H1 (cell line): ENCODE results near the gene CADM2. TPM values are rescaled to one million over a fixed set of nuclear protein-coding genes. Genes with fewer than 3 reads are reported as not detected.

ENCODE experiments used
- CTCF ChIA-PET: fragments of 300-600 bp; sonication (Branson Sonifier 250); formaldehyde crosslinking; loops from one replicate; lab custom pipeline; 2021; ENCODE audit not compliant: partially characterized antibody; lab: Charles Lee
- POLR2A ChIA-PET: fragments of 300-600 bp; sonication (Branson Sonifier 250); formaldehyde crosslinking; loops from one replicate; lab custom pipeline; 2021; ENCODE audit warnings: inconsistent platforms; ENCODE audit not compliant: partially characterized antibody; lab: Charles Lee
- DNase-seq, 2 experiments: peaks; one replicate each; pipeline versions ENCODE4 v3.0.0 to v3.0.0-alpha.2; 2010 to 2022; ENCODE audit warnings: low spot score in 2 of 2, low read depth in 1 of 2, mixed read lengths in 1 of 2
- FAIRE-seq: peaks from 2 replicates; lab custom pipeline; 2011; peaks lifted over from hg19 to GRCh38; lab: Jason Lieb, UNC
- H2AFZ ChIP-seq: 2 replicates; pipeline ENCODE4 v1.8.1; 2012; ENCODE audit warnings: low read length, inconsistent platforms
- H2AK5ac ChIP-seq: 2 replicates; pipeline ENCODE4 v1.6.1; 2013; ENCODE audit warnings: low read depth, low read length
- H2BK120ac ChIP-seq: replicated peaks from 2 replicates; pipeline ENCODE3; 2013; ENCODE audit warnings: low read depth, low read length, inconsistent platforms
- H2BK12ac ChIP-seq: 2 replicates; pipeline ENCODE4 v1.6.1; 2013; ENCODE audit warnings: low read depth, low read length
- H2BK15ac ChIP-seq: 2 replicates; pipeline ENCODE4 v1.6.1; 2013; ENCODE audit warnings: low read length
- H2BK20ac ChIP-seq: 2 replicates; pipeline ENCODE4 v1.6.1; 2013; ENCODE audit warnings: low read length
- H2BK5ac ChIP-seq: 2 replicates; pipeline ENCODE4 v1.6.1; 2013; ENCODE audit warnings: low read depth, low read length
- H3K14ac ChIP-seq: 2 replicates; pipeline ENCODE4 v1.6.1; 2013; ENCODE audit warnings: inconsistent platforms; ENCODE audit not compliant: insufficient read length
- H3K18ac ChIP-seq: 2 replicates; pipeline ENCODE4 v1.6.1; 2013; ENCODE audit warnings: low read length; ENCODE audit errors: extremely low read depth
- H3K23ac ChIP-seq: 2 replicates; pipeline ENCODE4 v1.6.1; 2013; ENCODE audit warnings: inconsistent platforms; ENCODE audit not compliant: insufficient read length
- H3K23me2 ChIP-seq: 2 replicates; pipeline ENCODE4 v1.6.1; 2013; ENCODE audit warnings: low read depth, low read length
- H3K27ac ChIP-seq: 2 replicates; pipeline ENCODE4 v1.6.1; 2011; ENCODE audit warnings: low read depth, low read length, inconsistent platforms
- H3K27me3 ChIP-seq, 4 experiments: replicated peaks in 1 of 4; 1 replicate in 1 of 4; 2 replicates in 3 of 4; pipeline versions ENCODE4 v1.6.1 to v1.8.1; 2011 to 2013; ENCODE audit warnings: low read length in 3 of 4, mild to moderate bottlenecking in 3 of 4, inconsistent platforms in 2 of 4, mixed read lengths in 2 of 4, moderate library complexity in 1 of 4; ENCODE audit not compliant: control insufficient read depth in 3 of 4, insufficient read depth in 3 of 4; ENCODE audit errors: extremely low read depth in 1 of 4
- H3K36me3 ChIP-seq, 4 experiments: 2 replicates each; pipeline versions ENCODE4 v1.6.1 to v1.8.1; 2011 to 2013; ENCODE audit warnings: mild to moderate bottlenecking in 4 of 4, low read length in 3 of 4, moderate library complexity in 2 of 4, control low read depth in 1 of 4, inconsistent platforms in 1 of 4; ENCODE audit not compliant: insufficient read depth in 4 of 4, control insufficient read depth in 2 of 4
- H3K4ac ChIP-seq: replicated peaks from 2 replicates; pipeline ENCODE3; 2013; ENCODE audit warnings: low read length, low read depth, mixed read lengths, inconsistent platforms; ENCODE audit not compliant: insufficient read length
- H3K4me1 ChIP-seq, 4 experiments: replicated peaks in 1 of 4; 1 replicate in 1 of 4; 2 replicates in 3 of 4; pipeline versions ENCODE4 v1.6.1 to v1.8.1; 2011 to 2013; ENCODE audit warnings: low read length in 3 of 4, inconsistent platforms in 2 of 4, mixed read lengths in 1 of 4; ENCODE audit not compliant: insufficient read depth in 4 of 4, control insufficient read depth in 3 of 4
- H3K4me2 ChIP-seq, 2 experiments: 2 replicates each; pipeline versions ENCODE4 v1.6.1 to v1.8.1; 2011 to 2013; ENCODE audit warnings: low read depth in 2 of 2, low read length in 2 of 2, control low read depth in 1 of 2, inconsistent platforms in 1 of 2, mild to moderate bottlenecking in 1 of 2; ENCODE audit not compliant: insufficient read depth in 1 of 2
- H3K4me3 ChIP-seq, 4 experiments: fragments of 200-600, 300-600 bp in 1 of 4; sonication (generic), shearing (Covaris generic), sonication (Bioruptor Twin) in 1 of 4; 2 replicates each; pipeline versions ENCODE4 v1.5.1 to v1.8.1; 2011 to 2016; ENCODE audit warnings: low read length in 4 of 4, low read depth in 3 of 4, control low read depth in 2 of 4, inconsistent platforms in 2 of 4, mild to moderate bottlenecking in 2 of 4, mixed read lengths in 1 of 4, moderate library complexity in 1 of 4; ENCODE audit not compliant: insufficient read depth in 2 of 4; ENCODE audit errors: extremely low read depth in 1 of 4
- H3K56ac ChIP-seq: replicated peaks from 2 replicates; pipeline ENCODE3; 2013; ENCODE audit warnings: low read depth, mild to moderate bottlenecking, mixed read lengths, low read length, inconsistent platforms; ENCODE audit not compliant: insufficient read length
- H3K79me1 ChIP-seq: 2 replicates; pipeline ENCODE4 v1.6.1; 2013; ENCODE audit warnings: low read depth, low read length, control low read depth
- H3K79me2 ChIP-seq, 2 experiments: 2 replicates each; pipeline versions ENCODE4 v1.6.1 to v1.8.1; 2012 to 2013; ENCODE audit warnings: low read length in 2 of 2, mild to moderate bottlenecking in 2 of 2, inconsistent platforms in 1 of 2; ENCODE audit not compliant: insufficient read depth in 2 of 2, control insufficient read depth in 1 of 2
- H3K9ac ChIP-seq, 4 experiments: replicated peaks in 1 of 4; 1 replicate in 1 of 4; 2 replicates in 3 of 4; pipeline versions ENCODE4 v1.6.1 to v1.8.1; 2011 to 2013; ENCODE audit warnings: low read depth in 3 of 4, low read length in 3 of 4, control low read depth in 2 of 4, mild to moderate bottlenecking in 2 of 4, moderate library complexity in 2 of 4, inconsistent platforms in 1 of 4; ENCODE audit errors: extremely low read depth in 1 of 4
- H3K9me3 ChIP-seq, 2 experiments: 2 replicates each; pipeline versions ENCODE4 v1.6.1 to v1.8.1; 2012 to 2013; ENCODE audit warnings: mild to moderate bottlenecking in 2 of 2, moderate library complexity in 2 of 2, control low read depth in 1 of 2, inconsistent platforms in 1 of 2, low read depth in 1 of 2, low read length in 1 of 2, mixed read lengths in 1 of 2; ENCODE audit not compliant: insufficient read depth in 2 of 2
- H4K20me1 ChIP-seq, 2 experiments: replicated peaks in 1 of 2; 2 replicates each; pipeline versions ENCODE3 to v1.8.1; 2011 to 2013; ENCODE audit warnings: inconsistent platforms in 2 of 2, low read length in 2 of 2, mild to moderate bottlenecking in 1 of 2; ENCODE audit not compliant: insufficient read depth in 2 of 2, control insufficient read depth in 1 of 2
- H4K5ac ChIP-seq: 2 replicates; pipeline ENCODE4 v1.6.1; 2013; ENCODE audit warnings: low read length, low read depth, mixed read lengths, inconsistent platforms; ENCODE audit not compliant: insufficient read length
- H4K8ac ChIP-seq: 2 replicates; pipeline ENCODE4 v1.8.0; 2013; ENCODE audit warnings: mild to moderate bottlenecking, moderate library complexity, low read length, inconsistent platforms; ENCODE audit not compliant: insufficient read depth; ENCODE audit errors: extremely low read depth
- H4K91ac ChIP-seq: replicated peaks from 2 replicates; pipeline ENCODE3; 2013; ENCODE audit warnings: low read length, mixed read lengths, inconsistent platforms; ENCODE audit not compliant: insufficient read length
- CREB1 ChIP-seq: IDR thresholded peaks from 2 replicates; pipeline ENCODE4 v1.6.1; 2012; ENCODE audit warnings: inconsistent platforms
- RAD21 ChIP-seq, 2 experiments: IDR thresholded peaks in 1 of 2; conservative IDR thresholded peaks in 1 of 2; 2 replicates each; pipeline ENCODE4 v1.6.1; 2011; ENCODE audit warnings: low read depth in 2 of 2, low read length in 2 of 2, improper control_type of control experiment in 1 of 2, inconsistent platforms in 1 of 2, mild to moderate bottlenecking in 1 of 2, moderate library complexity in 1 of 2
- polyA plus RNA-seq, 7 experiments: library from polyadenylated mRNA; depleted of rRNA in 3 of 7; stranded (reverse) in 5 of 7; unstranded in 2 of 7; fragments of >200 nt in 5 of 7; fragments of 200-250 nt in 2 of 7; gene quantifications; 1 replicate in 5 of 7; 2 replicates in 1 of 7; 4 replicates in 1 of 7; pipeline versions ENCODE4 v1.2.1 to v1.2.3, GENCODE V29; 2011 to 2013; ENCODE audit warnings: missing spikeins in 2 of 7, mixed read lengths in 2 of 7
- total RNA-seq: library from RNA; stranded (reverse); fragmentation: NEBNext Ultra II Directional; extraction: Animal tissue kit (Norgen Biotek cat#: 25700); gene quantifications from 2 replicates; pipeline ENCODE4 v1.2.1, GENCODE V29; 2021

CADM2 gene
- total and polyA plus RNA-seq, 2 of the 8 experiments (the other 6 are each of a cell fraction or from before 2014, with no cell fraction given), result 14.9 to 20.9 TPM

DNA sequence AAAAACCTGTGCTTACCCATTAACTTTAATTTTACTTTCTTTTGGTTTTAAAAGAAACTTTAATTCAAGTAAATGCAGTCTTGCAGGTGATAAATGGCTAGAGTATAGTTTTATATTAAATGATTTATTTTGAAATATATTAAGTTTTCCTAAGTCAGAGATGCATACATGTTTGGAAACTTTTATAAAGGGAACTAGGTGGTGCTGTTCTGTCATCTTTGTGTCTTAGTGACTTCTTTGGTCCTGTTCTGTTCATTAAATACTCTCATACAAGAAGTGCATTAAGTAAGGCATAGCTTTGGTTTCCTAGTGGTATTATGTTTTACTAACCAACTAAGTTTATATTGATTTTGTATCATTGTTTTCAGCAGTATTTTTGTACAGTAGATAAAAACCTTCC, 15.6 kb downstream of the CADM2 start:
- no peak overlapping the region for H3K4me3 ChIP-seq
- no peak overlapping the region for H4K8ac ChIP-seq
- H3K9ac ChIP-seq, result no peak overlapping the region
- H3K23ac ChIP-seq, result no peak overlapping the region
- peak; percentile 13 for FAIRE-seq
- H3K4ac ChIP-seq, result no peak overlapping the region
- no peak overlapping the region for H3K56ac ChIP-seq
- ChIA-PET POLR2A (no interaction called here), CTCF (interaction anchor here (0.8 to 1.2 kb wide), 2 partner anchors 9 to 149 kb away, joined by 3 read pairs; no protein-coding TSS in a partner anchor)
- no peaks in the 10 kb centered on the region for H3K36me3 ChIP-seq
- H2BK20ac ChIP-seq, result no peak overlapping the region
- H3K4me2 ChIP-seq, result no peak overlapping the region
- H4K5ac ChIP-seq, result no peak overlapping the region
- H3K79me1 ChIP-seq, result no peaks in the 10 kb centered on the region
- no peak overlapping the region for H3K27ac ChIP-seq
- peaks cover 0 to 3% (median 0%) of the 10 kb centered on the region in 4 experiments; a peak in 3 of 7 replicates for H3K4me1 ChIP-seq
- TF ChIP-seq CREB1 (no peak), RAD21 (IDR thresholded peaks at IDR 0.05 in 1 of 2, conservative IDR thresholded peaks at IDR 0.05 in 1 of 2; ENCODE audit: low read depth in 2 of 2, low read length in 2 of 2) (peak; percentile 41 to 46)
- no peak for DNase-seq
- H2BK12ac ChIP-seq, result no peak overlapping the region
- H3K14ac ChIP-seq, result no peak overlapping the region
- H4K20me1 ChIP-seq, result no peaks in the 10 kb centered on the region
- no peaks in the 10 kb centered on the region for H3K23me2 ChIP-seq
- H2BK5ac ChIP-seq, result no peak overlapping the region
- H3K9me3 ChIP-seq, result no peaks in the 10 kb centered on the region
- H2AK5ac ChIP-seq, result no peak overlapping the region
- H4K91ac ChIP-seq, result no peak overlapping the region
- H3K79me2 ChIP-seq, result peaks cover 3 to 87% of the 10 kb centered on the region in 2 experiments; a peak in 3 of 4 replicates
- H2BK120ac ChIP-seq, result no peak overlapping the region
- H2AFZ ChIP-seq, result no peak overlapping the region
- H3K27me3 ChIP-seq, result no peaks in the 10 kb centered on the region
- H2BK15ac ChIP-seq, result no peak overlapping the region
- no peak overlapping the region for H3K18ac ChIP-seq
